Keratinocyte (primary cell): ENCODE data around the gene FOXJ1. TPM values are rescaled to one million over a fixed set of nuclear protein-coding genes. Genes with fewer than 3 reads are reported as not detected.

Source experiments
- DNase-seq: peaks from one replicate; pipeline ENCODE4 v3.0.0-alpha.2; 2011; ENCODE audit warnings: low read depth, missing footprints, low spot score
- FAIRE-seq: peaks from 2 replicates; lab custom pipeline; 2011; peaks lifted over from hg19 to GRCh38; lab: Jason Lieb, UNC
- H2AFZ ChIP-seq: 2 replicates; pipeline ENCODE4 v1.6.0; 2012; ENCODE audit warnings: low read length, control low read depth, inconsistent platforms; ENCODE audit not compliant: control insufficient read depth
- H3K27ac ChIP-seq: 2 replicates; pipeline ENCODE4 v1.5.1; 2011; ENCODE audit warnings: low read length; ENCODE audit not compliant: control insufficient read depth, insufficient read depth
- H3K27me3 ChIP-seq: 3 replicates; pipeline ENCODE4 v1.6.0; 2011; ENCODE audit warnings: low read length; ENCODE audit not compliant: control insufficient read depth, insufficient read depth; ENCODE audit errors: extremely low read depth
- H3K36me3 ChIP-seq, 2 experiments: 2 replicates in 1 of 2; 3 replicates in 1 of 2; pipeline ENCODE4 v1.5.1; 2011; ENCODE audit warnings: low read length in 2 of 2, mild to moderate bottlenecking in 1 of 2; ENCODE audit not compliant: control insufficient read depth in 2 of 2, insufficient read depth in 2 of 2; ENCODE audit errors: extremely low read depth in 1 of 2
- H3K4me1 ChIP-seq: 3 replicates; pipeline ENCODE4 v1.5.1; 2011; ENCODE audit warnings: low read length; ENCODE audit not compliant: control insufficient read depth, insufficient read depth; ENCODE audit errors: extremely low read depth
- H3K4me2 ChIP-seq: 3 replicates; pipeline ENCODE4 v1.6.0; 2011; ENCODE audit warnings: low read depth, low read length; ENCODE audit not compliant: control insufficient read depth, insufficient read depth; ENCODE audit errors: extremely low read depth
- H3K4me3 ChIP-seq, 3 experiments: fragments of 200-600 bp in 1 of 3; sonication (generic) in 1 of 3; 2 replicates in 2 of 3; 3 replicates in 1 of 3; pipeline ENCODE4 v1.5.1; 2011 to 2016; ENCODE audit warnings: low read length in 3 of 3, mild to moderate bottlenecking in 3 of 3, control low read depth in 2 of 3, inconsistent platforms in 1 of 3, low read depth in 1 of 3, mixed read lengths in 1 of 3, mixed run types in 1 of 3, moderate library complexity in 1 of 3; ENCODE audit not compliant: control insufficient read depth in 2 of 3, insufficient read depth in 2 of 3; ENCODE audit errors: extremely low read depth in 1 of 3
- H3K79me2 ChIP-seq: 2 replicates; pipeline ENCODE4 v1.6.0; 2012; ENCODE audit warnings: low read length; ENCODE audit not compliant: control insufficient read depth, insufficient read depth
- H3K9ac ChIP-seq: 3 replicates; pipeline ENCODE4 v1.6.0; 2011; ENCODE audit warnings: low read length; ENCODE audit not compliant: control insufficient read depth, insufficient read depth; ENCODE audit errors: extremely low read depth
- H3K9me1 ChIP-seq: 3 replicates; pipeline ENCODE4 v1.6.0; 2011; ENCODE audit warnings: low read length; ENCODE audit not compliant: control insufficient read depth, insufficient read depth; ENCODE audit errors: extremely low read depth
- H3K9me3 ChIP-seq: 2 replicates; pipeline ENCODE4 v1.5.1; 2012; ENCODE audit warnings: low read depth, low read length; ENCODE audit not compliant: control insufficient read depth
- H4K20me1 ChIP-seq: 3 replicates; pipeline ENCODE4 v1.6.0; 2011; ENCODE audit warnings: low read length; ENCODE audit not compliant: control insufficient read depth, insufficient read depth; ENCODE audit errors: extremely low read depth
- EZH2 ChIP-seq: IDR thresholded peaks from one replicate; pipeline ENCODE4 v1.6.1; 2012; ENCODE audit warnings: inconsistent platforms, mild to moderate bottlenecking, low read length, moderate library complexity
- dilution Hi-C: fragments of 300-500 bp; cut with MboI; formaldehyde crosslinking; loops from one replicate; pipeline ENCODE4 v1.7.0; 2020; ENCODE audit warnings: low sequenced_read_pairs; ENCODE audit not compliant: extremely low pct_ligation_motif_present
- polyA plus RNA-seq, 5 experiments: library from polyadenylated mRNA; depleted of rRNA in 3 of 5; stranded (reverse) in 3 of 5; stranded (forward) in 1 of 5; unstranded in 1 of 5; fragments of >200 nt; gene quantifications; 1 replicate in 1 of 5; 2 replicates in 3 of 5; 3 replicates in 1 of 5; pipeline versions ENCODE4 v1.2.1 to v1.2.3, GENCODE V29; 2011 to 2012; ENCODE audit warnings: missing spikeins in 2 of 5, low read depth in 1 of 5, low replicate concordance in 1 of 5
- TF ChIP-seq, protein P1 (sequence below), 3 experiments: IDR thresholded peaks in 1 of 3; conservative IDR thresholded peaks in 1 of 3; optimal IDR thresholded peaks in 1 of 3; 2 replicates in 2 of 3; 3 replicates in 1 of 3; pipeline versions ENCODE3 to v1.5.1; 2011; ENCODE audit warnings: low read length in 3 of 3, mild to moderate bottlenecking in 3 of 3, moderate library complexity in 2 of 3, control low read depth in 1 of 3, inconsistent platforms in 1 of 3; ENCODE audit not compliant: insufficient read depth in 2 of 3; ENCODE audit errors: extremely low read depth in 1 of 3

The FOXJ1 gene
- polyA plus RNA-seq, 1 donor (not counting 4 experiments of a cell fraction or from before 2014, with no cell fraction given) = 0.03 TPM

- no peak overlapping the region for H3K4me3 ChIP-seq
- H3K79me2 ChIP-seq = no peaks in the 10 kb centered on the region
- H3K4me1 ChIP-seq = peaks cover 10% of the 10 kb centered on the region
- dilution Hi-C loops = no loop called here
- H3K9me3 ChIP-seq = no peaks in the 10 kb centered on the region
- H3K9me1 ChIP-seq = no peaks in the 10 kb centered on the region
- H4K20me1 ChIP-seq = no peaks in the 10 kb centered on the region
- no peak overlapping the region for H3K27ac ChIP-seq
- H2AFZ ChIP-seq = no peak overlapping the region
- no peak overlapping the region for H3K4me2 ChIP-seq
- H3K27me3 ChIP-seq = no peaks in the 10 kb centered on the region
- H3K36me3 ChIP-seq = no peaks in the 10 kb centered on the region
- no peak overlapping the region for H3K9ac ChIP-seq
- DNase-seq (no peak), FAIRE-seq (no peak)
- TF ChIP-seq EZH2 = no peak
- TF ChIP-seq, protein P1, sequence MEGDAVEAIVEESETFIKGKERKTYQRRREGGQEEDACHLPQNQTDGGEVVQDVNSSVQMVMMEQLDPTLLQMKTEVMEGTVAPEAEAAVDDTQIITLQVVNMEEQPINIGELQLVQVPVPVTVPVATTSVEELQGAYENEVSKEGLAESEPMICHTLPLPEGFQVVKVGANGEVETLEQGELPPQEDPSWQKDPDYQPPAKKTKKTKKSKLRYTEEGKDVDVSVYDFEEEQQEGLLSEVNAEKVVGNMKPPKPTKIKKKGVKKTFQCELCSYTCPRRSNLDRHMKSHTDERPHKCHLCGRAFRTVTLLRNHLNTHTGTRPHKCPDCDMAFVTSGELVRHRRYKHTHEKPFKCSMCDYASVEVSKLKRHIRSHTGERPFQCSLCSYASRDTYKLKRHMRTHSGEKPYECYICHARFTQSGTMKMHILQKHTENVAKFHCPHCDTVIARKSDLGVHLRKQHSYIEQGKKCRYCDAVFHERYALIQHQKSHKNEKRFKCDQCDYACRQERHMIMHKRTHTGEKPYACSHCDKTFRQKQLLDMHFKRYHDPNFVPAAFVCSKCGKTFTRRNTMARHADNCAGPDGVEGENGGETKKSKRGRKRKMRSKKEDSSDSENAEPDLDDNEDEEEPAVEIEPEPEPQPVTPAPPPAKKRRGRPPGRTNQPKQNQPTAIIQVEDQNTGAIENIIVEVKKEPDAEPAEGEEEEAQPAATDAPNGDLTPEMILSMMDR (optimal IDR thresholded peaks at IDR 0.05 in 1 of 3, IDR thresholded peaks at IDR 0.05 in 1 of 3, conservative IDR thresholded peaks at IDR 0.05 in 1 of 3; ENCODE audit: extremely low read depth in 1 of 3, insufficient read depth in 2 of 3, low read length in 3 of 3) = no peak
Measured at GRCh38 chr17:76131051-76131691, 9.9 kb downstream of the FOXJ1 start.

DNA sequence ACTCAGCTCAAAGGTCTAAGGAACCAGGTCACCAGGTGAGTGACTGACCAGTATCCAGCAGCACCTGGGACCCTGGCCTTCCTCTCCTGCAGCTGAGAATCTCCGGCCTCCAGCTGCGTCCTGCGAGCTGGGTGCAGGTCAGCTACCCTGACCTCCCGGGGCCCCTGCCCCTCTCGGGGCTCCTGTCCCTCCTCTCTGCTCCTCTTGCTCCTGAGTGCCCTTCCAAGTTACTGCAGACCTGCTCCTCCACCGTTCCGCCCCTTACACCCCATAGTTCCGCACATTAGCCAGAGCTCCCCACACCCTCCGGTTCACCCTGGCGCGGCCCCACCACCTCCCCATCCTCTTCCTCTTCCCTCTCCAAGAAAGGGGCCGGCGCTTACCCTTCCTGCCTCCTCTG lies 10.6 kb downstream of the FOXJ1 start:
- H3K36me3 ChIP-seq = no peaks in the 10 kb centered on the region
- H3K9me3 ChIP-seq = no peaks in the 10 kb centered on the region
- DNase-seq = no peak
- H3K4me3 ChIP-seq = no peak overlapping the region
- no peak overlapping the region for H3K4me2 ChIP-seq
- H3K4me1 ChIP-seq = peaks cover 10% of the 10 kb centered on the region
- no peaks in the 10 kb centered on the region for H4K20me1 ChIP-seq
- H3K9me1 ChIP-seq = no peaks in the 10 kb centered on the region
- dilution Hi-C loops = no loop called here
- TF ChIP-seq EZH2 = no peak
- TF ChIP-seq, protein P1 (optimal IDR thresholded peaks at IDR 0.05 in 1 of 3, IDR thresholded peaks at IDR 0.05 in 1 of 3, conservative IDR thresholded peaks at IDR 0.05 in 1 of 3; ENCODE audit: extremely low read depth in 1 of 3, insufficient read depth in 2 of 3, low read length in 3 of 3) = no peak
- no peak overlapping the region for H3K27ac ChIP-seq
- H2AFZ ChIP-seq = no peak overlapping the region
- H3K27me3 ChIP-seq = no peaks in the 10 kb centered on the region
- FAIRE-seq = no peak
- no peak overlapping the region for H3K9ac ChIP-seq
- H3K79me2 ChIP-seq = no peaks in the 10 kb centered on the region
